Panc1 (cell line): ENCODE results near the gene FAM24B. TPM values are rescaled to one million over a fixed set of nuclear protein-coding genes. Genes with fewer than 3 reads are reported as not detected.

Experiments
- ATAC-seq: fragments of 200-7000 bp; cut with Tn5 transposase; 2 replicates; pipeline ENCODE4 v1.9.1; 2020; ENCODE audit warnings: mild to moderate bottlenecking, moderate library complexity
- BruUV-seq: library from RNA; stranded (reverse); fragments of 400-500 nt; replicated peaks from 2 replicates; lab custom pipeline; 2021; lab: Mats Ljungman, UMichigan
- CTCF ChIA-PET: fragments of 300-600 bp; sonication (Branson Sonifier 250); formaldehyde crosslinking; loops from one replicate; lab custom pipeline; 2022; ENCODE audit warnings: antibody characterized with exemption; lab: Charles Lee
- POLR2A ChIA-PET: fragments of 300-600 bp; sonication (Branson Sonifier 250); formaldehyde crosslinking; loops from one replicate; lab custom pipeline; 2022; ENCODE audit warnings: antibody characterized with exemption; lab: Charles Lee
- DNase-seq: peaks from one replicate; pipeline ENCODE4 v3.0.0-alpha.2; 2010; ENCODE audit warnings: low read depth, low spot score
- H3K27ac ChIP-seq: 2 replicates; pipeline ENCODE4 v1.5.1; 2011; ENCODE audit warnings: mild to moderate bottlenecking, low read length, inconsistent platforms
- H3K27me3 ChIP-seq: fragments of 200-500 bp; sonication (Bioruptor generic); 2 replicates; pipeline ENCODE4 v1.6.0; 2014; ENCODE audit warnings: low read length, inconsistent platforms; ENCODE audit not compliant: control insufficient read depth, insufficient read depth
- H3K36me3 ChIP-seq: fragments of 200-500 bp; sonication (Bioruptor generic); 2 replicates; pipeline ENCODE4 v1.5.1; 2014; ENCODE audit warnings: inconsistent platforms, mild to moderate bottlenecking, low read length, moderate library complexity; ENCODE audit not compliant: control insufficient read depth, insufficient read depth
- H3K4me1 ChIP-seq: 2 replicates; pipeline ENCODE4 v1.5.1; 2011; ENCODE audit warnings: inconsistent platforms, mild to moderate bottlenecking, low read length, moderate library complexity; ENCODE audit not compliant: control insufficient read depth, insufficient read depth
- H3K4me3 ChIP-seq, 2 experiments: 2 replicates each; pipeline ENCODE4 v1.5.1; 2011 to 2012; ENCODE audit warnings: low read depth in 2 of 2, low read length in 2 of 2, mild to moderate bottlenecking in 2 of 2, inconsistent platforms in 1 of 2, moderate library complexity in 1 of 2
- H3K9me3 ChIP-seq: fragments of 200-500 bp; sonication (Bioruptor generic); 2 replicates; pipeline ENCODE4 v1.5.1; 2014; ENCODE audit warnings: low read depth, mild to moderate bottlenecking, inconsistent platforms, low read length, moderate library complexity; ENCODE audit not compliant: control insufficient read depth, insufficient read depth
- POLR2AphosphoS5 ChIP-seq: IDR thresholded peaks from 2 replicates; pipeline ENCODE4 v1.6.1; 2012; ENCODE audit warnings: mild to moderate bottlenecking, low read depth, low read length, moderate library complexity
- SIN3A ChIP-seq: IDR thresholded peaks from 2 replicates; pipeline ENCODE4 v1.6.1; 2012; ENCODE audit warnings: low read depth, mild to moderate bottlenecking, low read length, moderate library complexity, borderline replicate concordance; ENCODE audit not compliant: insufficient read depth
- TCF7L2 ChIP-seq: IDR thresholded peaks from 2 replicates; pipeline ENCODE4 v1.6.1; 2011; ENCODE audit warnings: mild to moderate bottlenecking, low read depth, low read length, inconsistent platforms
- in situ Hi-C: cut with HindIII; loops from 2 replicates; pipeline ENCODE4 v1.10.0; 2016; ENCODE audit warnings: low sequenced_read_pairs, low pct_unique_long_range_greater_than_20kb
- intact Hi-C: fragments of 100-400 bp; cut with micrococcal nuclease; formaldehyde crosslinking; loops from one replicate; pipeline ENCODE4 v1.10.0; 2022; ENCODE audit not compliant: unreplicated experiment
- total RNA-seq: library from RNA; stranded (reverse); gene quantifications from one replicate; pipeline ENCODE4 v1.2.1, GENCODE V29; 2021; ENCODE audit not compliant: unreplicated experiment
- TF ChIP-seq, protein P1 (sequence below), 2 experiments: IDR thresholded peaks; 2 replicates each; pipeline ENCODE4 v1.6.1; 2011 to 2012; ENCODE audit warnings: low read depth in 2 of 2, control low read depth in 1 of 2, low read length in 1 of 2, mild to moderate bottlenecking in 1 of 2, moderate library complexity in 1 of 2; ENCODE audit not compliant: insufficient read depth in 1 of 2
- TF ChIP-seq, protein P2 (sequence below): fragments of 450-650 bp; IDR thresholded peaks from 2 replicates; pipeline ENCODE4 v1.5.1; 2017; ENCODE audit warnings: mild to moderate bottlenecking

The FAM24B gene
- total RNA-seq, 1 experiment from 2014 or later, result 21.3 TPM

DNA sequence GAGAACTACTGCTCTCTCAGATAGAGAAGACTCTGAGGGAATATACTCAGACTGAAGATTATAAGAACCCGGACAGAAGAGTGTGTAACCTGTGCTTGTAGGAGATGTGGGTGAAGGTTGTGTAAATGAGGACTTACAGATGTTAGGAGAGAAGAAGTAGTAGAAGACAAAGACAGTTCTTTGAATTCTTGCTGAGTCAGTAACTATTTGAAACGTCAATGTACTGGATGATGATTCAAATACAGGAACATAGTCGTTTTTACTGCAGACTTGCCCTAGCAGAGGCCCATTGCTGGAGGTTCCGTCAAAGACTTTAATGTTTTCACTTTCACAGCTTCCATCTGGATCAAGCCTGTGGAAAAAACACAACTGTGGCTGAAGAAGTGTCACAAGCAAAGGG, 40.5 kb downstream of the FAM24B start:
- no peak for ATAC-seq
- TF ChIP-seq, protein P1, sequence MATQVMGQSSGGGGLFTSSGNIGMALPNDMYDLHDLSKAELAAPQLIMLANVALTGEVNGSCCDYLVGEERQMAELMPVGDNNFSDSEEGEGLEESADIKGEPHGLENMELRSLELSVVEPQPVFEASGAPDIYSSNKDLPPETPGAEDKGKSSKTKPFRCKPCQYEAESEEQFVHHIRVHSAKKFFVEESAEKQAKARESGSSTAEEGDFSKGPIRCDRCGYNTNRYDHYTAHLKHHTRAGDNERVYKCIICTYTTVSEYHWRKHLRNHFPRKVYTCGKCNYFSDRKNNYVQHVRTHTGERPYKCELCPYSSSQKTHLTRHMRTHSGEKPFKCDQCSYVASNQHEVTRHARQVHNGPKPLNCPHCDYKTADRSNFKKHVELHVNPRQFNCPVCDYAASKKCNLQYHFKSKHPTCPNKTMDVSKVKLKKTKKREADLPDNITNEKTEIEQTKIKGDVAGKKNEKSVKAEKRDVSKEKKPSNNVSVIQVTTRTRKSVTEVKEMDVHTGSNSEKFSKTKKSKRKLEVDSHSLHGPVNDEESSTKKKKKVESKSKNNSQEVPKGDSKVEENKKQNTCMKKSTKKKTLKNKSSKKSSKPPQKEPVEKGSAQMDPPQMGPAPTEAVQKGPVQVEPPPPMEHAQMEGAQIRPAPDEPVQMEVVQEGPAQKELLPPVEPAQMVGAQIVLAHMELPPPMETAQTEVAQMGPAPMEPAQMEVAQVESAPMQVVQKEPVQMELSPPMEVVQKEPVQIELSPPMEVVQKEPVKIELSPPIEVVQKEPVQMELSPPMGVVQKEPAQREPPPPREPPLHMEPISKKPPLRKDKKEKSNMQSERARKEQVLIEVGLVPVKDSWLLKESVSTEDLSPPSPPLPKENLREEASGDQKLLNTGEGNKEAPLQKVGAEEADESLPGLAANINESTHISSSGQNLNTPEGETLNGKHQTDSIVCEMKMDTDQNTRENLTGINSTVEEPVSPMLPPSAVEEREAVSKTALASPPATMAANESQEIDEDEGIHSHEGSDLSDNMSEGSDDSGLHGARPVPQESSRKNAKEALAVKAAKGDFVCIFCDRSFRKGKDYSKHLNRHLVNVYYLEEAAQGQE (IDR thresholded peaks at IDR 0.05; ENCODE audit: insufficient read depth in 1 of 2, low read depth in 2 of 2, low read length in 1 of 2), result no peak
- TF ChIP-seq SIN3A (no peak), TCF7L2 (no peak), POLR2AphosphoS5 (no peak)
- TF ChIP-seq, protein P2, sequence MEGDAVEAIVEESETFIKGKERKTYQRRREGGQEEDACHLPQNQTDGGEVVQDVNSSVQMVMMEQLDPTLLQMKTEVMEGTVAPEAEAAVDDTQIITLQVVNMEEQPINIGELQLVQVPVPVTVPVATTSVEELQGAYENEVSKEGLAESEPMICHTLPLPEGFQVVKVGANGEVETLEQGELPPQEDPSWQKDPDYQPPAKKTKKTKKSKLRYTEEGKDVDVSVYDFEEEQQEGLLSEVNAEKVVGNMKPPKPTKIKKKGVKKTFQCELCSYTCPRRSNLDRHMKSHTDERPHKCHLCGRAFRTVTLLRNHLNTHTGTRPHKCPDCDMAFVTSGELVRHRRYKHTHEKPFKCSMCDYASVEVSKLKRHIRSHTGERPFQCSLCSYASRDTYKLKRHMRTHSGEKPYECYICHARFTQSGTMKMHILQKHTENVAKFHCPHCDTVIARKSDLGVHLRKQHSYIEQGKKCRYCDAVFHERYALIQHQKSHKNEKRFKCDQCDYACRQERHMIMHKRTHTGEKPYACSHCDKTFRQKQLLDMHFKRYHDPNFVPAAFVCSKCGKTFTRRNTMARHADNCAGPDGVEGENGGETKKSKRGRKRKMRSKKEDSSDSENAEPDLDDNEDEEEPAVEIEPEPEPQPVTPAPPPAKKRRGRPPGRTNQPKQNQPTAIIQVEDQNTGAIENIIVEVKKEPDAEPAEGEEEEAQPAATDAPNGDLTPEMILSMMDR, result no peak
- in situ Hi-C loops, result no loop called here
- no peak for DNase-seq
- Histone ChIP-seq H3K36me3 (peaks cover 13% of the 10 kb centered on the region), H3K4me3 (no peak overlapping the region), H3K27ac (no peak overlapping the region), H3K27me3 (no peaks in the 10 kb centered on the region), H3K4me1 (no peaks in the 10 kb centered on the region), H3K9me3 (peaks cover 12% of the 10 kb centered on the region; the same call in 1 of the 2 replicates)
- BruUV-seq, result no TSS peak
- ChIA-PET POLR2A (no interaction called here), CTCF (no interaction called here)
- intact Hi-C loops, result no loop called here

- BruUV-seq, result no TSS peak
Measured at GRCh38 chr10:122835908-122836307, 43.5 kb downstream of the FAM24B start.

More at GRCh38 chr10:122835908-122836307, 43.5 kb downstream of the FAM24B start:
- DNase-seq, result no peak
- Histone ChIP-seq H3K27ac (no peak overlapping the region), H3K27me3 (no peaks in the 10 kb centered on the region), H3K4me1 (no peaks in the 10 kb centered on the region), H3K9me3 (no peaks in the 10 kb centered on the region), H3K36me3 (peaks cover 15% of the 10 kb centered on the region), H3K4me3 (no peak overlapping the region)
- ChIA-PET POLR2A (no interaction called here), CTCF (interaction anchor here (0.9 kb wide), 1 partner anchor 537 kb away, joined by 3 read pairs; no protein-coding TSS in a partner anchor)
- in situ Hi-C loops, result no loop called here
- ATAC-seq, result no peak
- TF ChIP-seq SIN3A (no peak), TCF7L2 (no peak), POLR2AphosphoS5 (no peak)
- TF ChIP-seq, protein P1 (IDR thresholded peaks at IDR 0.05; ENCODE audit: insufficient read depth in 1 of 2, low read depth in 2 of 2, low read length in 1 of 2), result no peak
- TF ChIP-seq, protein P2, result no peak
- intact Hi-C loops, result no loop called here
